Erythroblast (primary cell): Measurements from ENCODE around the gene STRADB.

Experiments
- DNase-seq, 2 experiments: peaks; one replicate each; lab custom pipeline; 2025; lab: John Stamatoyannopoulos, UW
- GATA1 ChIP-seq: IDR thresholded peaks from 2 replicates; pipeline ENCODE4 v1.6.1; 2011; ENCODE audit warnings: low read depth, mild to moderate bottlenecking, control low read depth, low read length, moderate library complexity
- POLR2A ChIP-seq: IDR thresholded peaks from 2 replicates; pipeline ENCODE4 v1.6.1; 2011; ENCODE audit warnings: mild to moderate bottlenecking, low read length

STRADB gene

GRCh38 chr2:201440182-201440581 is 11.4 kb upstream of the STRADB start:
- peak; percentile 95 to 97 for DNase-seq
- TF ChIP-seq GATA1 (peak; percentile 52), POLR2A (peak; percentile 43)

- TF ChIP-seq POLR2A (no peak), GATA1 (no peak)
- DNase-seq: no peak
Observed at GRCh38 chr2:201441409-201441808, 10.1 kb upstream of the STRADB start.

GRCh38 chr2:201444746-201445465 is 6.6 kb upstream of the STRADB start:
- no peak for DNase-seq
- TF ChIP-seq GATA1: no peak
- TF ChIP-seq POLR2A: no peak

DNA sequence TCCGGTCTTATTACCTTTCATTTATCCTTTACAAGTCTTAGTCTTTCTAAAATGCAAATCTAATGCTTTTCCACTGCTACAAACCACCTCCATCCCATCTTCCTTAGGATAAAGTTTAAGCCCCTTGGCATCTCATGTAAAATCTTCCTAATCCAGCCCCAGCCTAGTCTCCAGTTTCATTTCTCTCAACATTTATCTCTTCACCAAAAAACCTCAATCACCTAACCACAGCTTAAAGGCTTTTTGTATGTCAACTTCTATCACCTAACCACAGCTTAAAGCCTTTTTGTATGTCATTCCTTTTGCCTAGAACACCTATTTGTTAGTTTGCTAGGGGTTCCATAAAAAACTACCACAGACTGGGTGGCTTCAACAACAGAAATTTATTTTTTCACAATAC is 4.5 kb upstream of the STRADB start:
- DNase-seq: peak in 1 of 2 experiments; percentile 31

GRCh38 chr2:201448061-201448460 is 3.5 kb upstream of the STRADB start:
- TF ChIP-seq GATA1 (no peak), POLR2A (no peak)

More for the DNA sequence above, 4.5 kb upstream of the STRADB start:
- TF ChIP-seq POLR2A: peak; percentile 8
- TF ChIP-seq GATA1: no peak

DNA sequence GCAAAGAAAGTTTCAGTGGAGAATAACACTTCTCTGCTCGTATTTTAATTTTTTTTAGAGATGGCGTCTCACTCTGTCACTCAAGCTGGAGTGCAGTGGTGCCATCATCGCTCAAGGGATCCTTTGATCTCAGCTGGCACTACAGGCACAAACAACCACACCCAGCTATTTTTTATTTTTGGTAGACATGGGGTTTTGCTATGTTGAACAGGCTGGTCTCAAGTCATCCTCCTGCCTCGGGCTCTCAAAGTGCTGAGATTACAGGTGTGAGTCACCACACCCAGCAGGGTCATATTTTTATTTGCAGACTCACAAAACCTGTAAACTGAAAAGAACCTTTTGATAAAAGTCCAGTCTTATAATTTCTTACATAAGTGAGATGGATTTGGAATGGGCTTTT is 2.8 kb upstream of the STRADB start:
- DNase-seq: peak; percentile 35 to 61
- TF ChIP-seq GATA1: no peak
- TF ChIP-seq POLR2A: no peak

More at GRCh38 chr2:201448061-201448460, 3.5 kb upstream of the STRADB start:
- peak; percentile 39 to 49 for DNase-seq

- TF ChIP-seq GATA1: no peak
- no peak for TF ChIP-seq POLR2A
- peak; percentile 84 to 88 for DNase-seq
Observed at GRCh38 chr2:201450954-201451291, 617 bp upstream of the STRADB start.

- TF ChIP-seq GATA1 (no peak), POLR2A (no peak)
- peak in 1 of 2 experiments; percentile 78 for DNase-seq
Observed at GRCh38 chr2:201452058-201452921, 750 bp downstream of the STRADB start.

- no peak for TF ChIP-seq GATA1
- TF ChIP-seq POLR2A: no peak
Observed at GRCh38 chr2:201452922-201453643, 1.5 kb downstream of the STRADB start.

DNA sequence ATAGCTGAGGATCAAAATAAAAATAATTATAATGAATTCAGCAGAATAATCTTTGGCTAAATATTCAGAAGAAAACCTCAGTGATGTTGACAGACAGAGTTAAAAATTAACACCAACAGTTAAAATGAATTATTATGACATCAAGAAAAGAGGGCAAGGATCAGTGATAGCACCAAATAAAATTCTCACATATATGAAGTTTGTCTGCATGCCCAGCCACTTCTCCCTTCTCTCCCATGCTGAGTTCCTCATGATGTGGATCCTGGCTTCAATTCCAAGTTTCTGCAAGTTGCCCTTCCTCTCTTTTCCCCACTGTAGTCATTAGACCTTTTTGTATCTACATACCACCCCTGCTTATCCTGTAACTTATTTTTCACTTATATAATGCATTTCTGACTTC is 6.8 kb downstream of the STRADB start:
- no peak for DNase-seq
- no peak for TF ChIP-seq POLR2A
- no peak for TF ChIP-seq GATA1

More at GRCh38 chr2:201452922-201453643, 1.5 kb downstream of the STRADB start:
- DNase-seq: peak in 1 of 2 experiments; percentile 36

DNA sequence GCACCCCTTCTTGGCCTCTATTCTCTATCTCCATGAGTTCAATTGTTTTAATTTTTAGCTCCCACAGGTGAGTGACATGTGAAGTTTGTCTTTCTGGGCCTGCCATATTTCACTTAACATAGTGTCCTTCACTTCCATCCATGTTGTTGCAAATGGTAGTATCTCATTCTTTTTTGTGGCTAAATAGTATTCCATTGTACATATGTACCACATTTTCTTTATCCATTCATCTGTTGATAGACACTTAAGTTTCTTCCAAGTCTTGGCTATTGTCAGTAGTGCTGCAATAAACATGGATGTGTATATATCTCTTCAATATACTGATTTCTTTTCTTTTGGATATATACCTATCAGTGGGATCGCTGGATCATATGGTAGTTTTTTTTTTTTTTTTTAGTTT is 9.0 kb downstream of the STRADB start:
- TF ChIP-seq GATA1 (no peak), POLR2A (no peak)
- no peak for DNase-seq

GRCh38 chr2:201464547-201464946 is 13.0 kb downstream of the STRADB start:
- no peak for TF ChIP-seq POLR2A
- no peak for TF ChIP-seq GATA1
- DNase-seq: no peak

DNA sequence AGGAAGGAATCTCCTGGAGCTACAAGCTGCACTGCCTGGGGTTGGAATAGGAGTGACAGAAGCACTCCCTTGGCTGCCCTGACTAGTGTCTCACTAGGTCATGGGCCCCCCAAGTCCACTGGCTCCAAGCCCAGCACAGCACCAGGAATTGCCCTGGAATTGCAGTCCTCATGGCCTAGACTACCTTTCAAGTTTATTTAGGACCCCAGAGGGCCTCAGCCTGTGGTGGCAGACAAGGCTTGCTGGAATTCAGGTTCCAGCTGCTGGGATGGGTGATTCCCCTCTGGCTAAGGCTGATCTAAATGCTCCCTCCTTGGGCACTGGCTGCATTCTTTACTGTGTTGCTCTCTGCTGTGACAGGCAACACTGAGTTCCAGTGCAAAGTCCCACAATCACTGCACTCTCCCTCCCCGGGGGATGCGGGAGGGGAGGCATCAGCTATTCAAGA is 14.0 kb downstream of the STRADB start:
- no peak for DNase-seq
- TF ChIP-seq POLR2A (no peak), GATA1 (no peak)
